SKM-1 treated with dmso at 0.1 percent for 144 hours (cell line): ENCODE measurements around the gene SFXN1.

Experiments used
- DNase-seq: peaks from one replicate; lab custom pipeline; 2025; ENCODE audit not compliant: unreplicated experiment; lab: John Stamatoyannopoulos, UW

The SFXN1 gene

DNA sequence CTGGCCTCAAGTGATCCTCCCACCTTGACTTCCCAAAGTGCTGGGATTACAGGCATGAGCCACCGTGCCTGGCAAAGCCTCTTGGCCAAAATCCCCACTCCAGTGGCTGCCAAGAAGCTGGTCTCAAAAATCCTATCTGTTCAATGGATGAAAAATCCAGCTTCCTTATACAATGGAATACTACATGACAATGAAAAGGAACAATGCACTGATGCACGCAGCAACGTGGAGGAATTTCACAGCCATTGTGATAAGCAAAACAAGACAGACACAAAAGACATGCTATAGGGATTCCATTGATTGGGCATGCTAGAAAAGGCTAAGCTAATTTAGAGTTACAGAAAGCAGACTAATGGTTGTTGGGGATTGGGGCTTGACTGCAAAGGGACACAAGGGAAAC, 13.1 kb upstream of the SFXN1 start:
- no peak for DNase-seq

- no peak for DNase-seq
These were observed 11.6 kb upstream of the SFXN1 start for GRCh38 chr5:175466700-175467318.

- no peak for DNase-seq
These were observed 10.2 kb upstream of the SFXN1 start for GRCh38 chr5:175467983-175468690.

- no peak for DNase-seq
These were observed 9.5 kb upstream of the SFXN1 start for GRCh38 chr5:175468892-175469291.

DNA sequence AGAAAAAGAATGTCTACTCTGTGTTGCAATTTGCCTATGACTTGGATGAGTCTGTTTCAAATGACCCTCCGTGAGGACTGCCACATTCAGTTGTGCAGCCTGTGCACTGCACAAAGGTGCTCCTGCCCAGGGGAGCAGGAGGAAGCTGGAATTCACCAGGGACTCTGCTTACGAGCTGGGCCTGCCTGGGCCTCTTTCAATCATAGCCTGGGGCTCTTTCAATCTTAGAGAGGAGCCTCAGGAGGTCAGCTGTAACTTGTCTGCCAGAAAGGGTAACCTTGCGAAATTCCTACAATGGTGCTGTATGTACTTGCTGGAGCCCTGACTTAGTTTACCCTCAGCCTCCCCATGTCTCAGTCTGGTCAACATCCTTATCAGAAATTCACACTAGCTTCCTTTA, 8.4 kb upstream of the SFXN1 start:
- no peak for DNase-seq

GRCh38 chr5:175470781-175471180, 7.6 kb upstream of the SFXN1 start:
- no peak for DNase-seq

GRCh38 chr5:175471196-175471595, 7.2 kb upstream of the SFXN1 start:
- DNase-seq = no peak

- DNase-seq = no peak
These were observed 6.7 kb upstream of the SFXN1 start for GRCh38 chr5:175471628-175472027.

DNA sequence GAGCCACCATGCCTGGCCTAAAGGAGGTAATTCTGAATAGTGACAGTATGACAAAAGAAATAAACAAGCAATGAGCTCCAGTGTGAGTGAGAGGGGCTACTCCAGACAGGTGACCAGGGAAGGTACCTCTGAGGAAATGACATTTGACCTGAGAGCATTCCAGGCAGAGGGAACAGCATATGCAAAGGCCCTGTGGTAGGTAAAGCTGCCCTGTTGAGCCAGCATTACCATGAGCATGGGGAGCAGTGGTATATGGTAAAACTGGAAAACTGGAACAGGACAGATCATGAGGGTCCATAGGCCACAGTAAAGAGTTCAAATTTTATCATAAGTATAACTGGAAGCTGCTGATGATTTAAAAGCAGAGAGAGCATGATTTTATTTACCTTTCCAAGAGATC, 6.0 kb upstream of the SFXN1 start:
- DNase-seq = no peak

GRCh38 chr5:175475248-175475647, 3.1 kb upstream of the SFXN1 start:
- DNase-seq = no peak

GRCh38 chr5:175477440-175477839, 920 bp upstream of the SFXN1 start:
- no peak for DNase-seq

GRCh38 chr5:175478008-175478383, 364 bp upstream of the SFXN1 start:
- no peak for DNase-seq

- no peak for DNase-seq
These were observed 943 bp downstream of the SFXN1 start for GRCh38 chr5:175479125-175479881.

- DNase-seq = no peak
These were observed 5.0 kb downstream of the SFXN1 start for GRCh38 chr5:175483337-175483736.

DNA sequence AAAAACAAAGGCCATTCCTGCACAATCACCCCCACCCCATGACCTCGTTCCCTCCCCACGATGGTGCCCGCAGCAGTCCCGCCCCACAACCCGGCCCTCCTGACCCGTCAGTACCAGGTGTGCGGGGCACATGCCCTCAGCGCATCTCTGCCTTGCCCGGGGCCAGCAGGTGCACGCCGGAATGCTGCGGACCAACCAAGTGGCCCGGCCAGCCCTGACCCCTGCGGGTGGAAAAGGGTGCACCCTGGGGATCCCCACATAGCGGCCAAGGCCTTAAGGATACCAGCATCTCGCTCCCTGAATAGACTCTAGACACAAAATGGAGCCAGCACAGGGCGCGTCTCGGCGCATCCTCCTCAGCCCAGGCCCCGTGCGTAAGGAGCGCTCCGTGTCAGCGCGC, 6.0 kb downstream of the SFXN1 start:
- DNase-seq = no peak

GRCh38 chr5:175484829-175485228, 6.5 kb downstream of the SFXN1 start:
- DNase-seq = no peak

DNA sequence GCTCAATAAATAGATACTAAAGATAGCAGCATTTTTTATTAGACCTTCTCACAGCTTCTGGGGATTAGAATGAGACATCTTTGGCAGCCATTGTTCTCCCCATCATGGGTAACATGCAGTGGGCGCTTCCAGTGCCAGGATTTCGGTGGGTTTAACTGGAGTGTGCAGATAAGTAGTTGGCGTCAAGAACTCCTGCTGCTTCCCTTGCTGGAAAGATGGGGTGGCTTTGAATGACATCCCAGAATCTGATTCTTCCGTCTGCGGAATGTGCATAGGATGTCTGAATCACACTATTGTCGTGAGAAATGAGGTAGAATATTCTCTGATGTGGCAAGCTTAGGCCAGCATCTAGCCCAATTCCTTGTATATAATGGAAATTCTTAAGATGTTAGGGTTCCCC, 7.3 kb downstream of the SFXN1 start:
- no peak for DNase-seq

DNA sequence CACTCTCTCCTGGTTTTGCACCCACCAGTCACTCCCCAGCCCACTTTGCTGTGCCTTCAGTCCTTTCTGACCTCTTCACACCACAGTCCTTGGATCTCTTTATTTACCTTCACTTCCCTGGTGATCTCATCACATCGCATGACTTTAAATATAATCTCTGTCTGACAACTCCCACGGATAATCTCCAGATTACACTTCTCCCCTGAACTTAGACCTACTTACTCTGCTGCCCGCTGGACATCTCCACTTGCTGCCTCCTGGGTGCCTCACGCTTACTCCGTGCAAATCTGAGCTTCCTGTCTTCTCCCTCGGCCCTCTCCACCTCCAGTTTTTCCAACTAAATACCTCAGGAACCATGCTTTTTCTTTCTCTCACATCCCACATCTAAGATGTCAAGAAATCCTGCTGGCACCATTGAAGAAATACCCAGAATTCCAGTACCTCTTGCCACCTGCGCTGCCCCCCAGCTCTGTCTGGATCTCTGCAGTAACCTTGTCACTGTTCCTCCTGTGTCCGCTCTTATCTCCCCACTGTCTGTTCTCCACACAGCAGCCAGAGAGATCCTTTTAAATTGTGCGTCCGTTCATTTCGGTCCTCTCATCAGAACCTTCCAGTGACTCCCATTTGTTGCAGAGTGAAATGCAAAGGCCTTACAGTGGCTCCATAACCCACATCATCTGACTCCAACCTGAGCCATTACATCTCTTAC, 9.3 kb downstream of the SFXN1 start:
- no peak for DNase-seq

- no peak for DNase-seq
These were observed 11.5 kb downstream of the SFXN1 start for GRCh38 chr5:175489693-175490443.

GRCh38 chr5:175491223-175491622, 12.9 kb downstream of the SFXN1 start:
- no peak for DNase-seq

GRCh38 chr5:175493260-175493659, 14.9 kb downstream of the SFXN1 start:
- DNase-seq = no peak
